Ishikawa (cell line): ENCODE results near the gene ITPR2.

Experiments
- CEBPB ChIP-seq: IDR thresholded peaks from 2 replicates; pipeline ENCODE4 v1.6.1; 2012
- CREB1 ChIP-seq: IDR thresholded peaks from 2 replicates; pipeline ENCODE4 v1.6.1; 2012; ENCODE audit warnings: low read depth
- EGR1 ChIP-seq: IDR thresholded peaks from 2 replicates; pipeline ENCODE4 v1.6.1; 2012
- EP300 ChIP-seq: IDR thresholded peaks from 2 replicates; pipeline ENCODE4 v1.6.1; 2012; ENCODE audit warnings: borderline replicate concordance
- FOXM1 ChIP-seq: IDR thresholded peaks from 2 replicates; pipeline ENCODE4 v1.6.1; 2012; ENCODE audit warnings: low read depth, borderline replicate concordance
- NFIC ChIP-seq: IDR thresholded peaks from 2 replicates; pipeline ENCODE4 v1.6.1; 2012
- RAD21 ChIP-seq: IDR thresholded peaks from 2 replicates; pipeline ENCODE4 v1.6.1; 2012; ENCODE audit warnings: low read depth
- TAF1 ChIP-seq: IDR thresholded peaks from 2 replicates; pipeline ENCODE4 v1.6.1; 2012; ENCODE audit warnings: low read depth, mild to moderate bottlenecking
- TCF12 ChIP-seq: IDR thresholded peaks from 2 replicates; pipeline ENCODE4 v1.6.1; 2012; ENCODE audit warnings: low read depth
- TEAD4 ChIP-seq: IDR thresholded peaks from 2 replicates; pipeline ENCODE4 v1.6.1; 2012
- YY1 ChIP-seq: IDR thresholded peaks from 2 replicates; pipeline ENCODE4 v1.6.1; 2012; ENCODE audit warnings: low read depth
- ZBTB7A ChIP-seq: IDR thresholded peaks from 2 replicates; pipeline ENCODE4 v1.6.1; 2012; ENCODE audit warnings: low read depth
- TF ChIP-seq, protein P1 (sequence below): IDR thresholded peaks from 2 replicates; pipeline ENCODE4 v1.6.1; 2012
- TF ChIP-seq, protein P2 (sequence below): IDR thresholded peaks from 2 replicates; pipeline ENCODE4 v1.6.1; 2012
- TF ChIP-seq, protein P3 (sequence below): IDR thresholded peaks from 2 replicates; pipeline ENCODE4 v1.6.1; 2012; ENCODE audit warnings: low read depth, mild to moderate bottlenecking

ITPR2 gene

DNA sequence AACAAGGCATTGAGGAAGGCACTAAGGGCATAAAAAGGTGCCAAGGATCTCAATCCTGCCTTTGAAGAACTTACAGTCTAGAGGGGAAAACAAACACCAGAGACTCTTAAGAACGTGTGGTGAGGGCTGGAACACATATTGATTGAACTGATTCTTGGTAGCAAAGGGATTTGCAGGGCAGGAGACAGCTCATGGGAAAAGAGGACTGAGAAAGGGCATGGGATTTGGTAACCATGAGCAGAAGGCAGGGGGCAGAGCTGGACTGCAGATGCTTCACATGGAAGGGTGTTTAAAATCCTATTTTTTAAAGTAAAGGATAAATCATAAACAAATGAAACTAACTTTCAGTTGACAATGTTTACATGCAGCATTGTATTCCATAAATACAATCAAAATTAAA is 203.1 kb downstream of the ITPR2 start:
- TF ChIP-seq TCF12 (no peak), NFIC (no peak), ZBTB7A (no peak), YY1 (no peak), RAD21 (no peak; the same call in 1 of the 2 replicates), CREB1 (no peak), EP300 (no peak)
- TF ChIP-seq, protein P1, sequence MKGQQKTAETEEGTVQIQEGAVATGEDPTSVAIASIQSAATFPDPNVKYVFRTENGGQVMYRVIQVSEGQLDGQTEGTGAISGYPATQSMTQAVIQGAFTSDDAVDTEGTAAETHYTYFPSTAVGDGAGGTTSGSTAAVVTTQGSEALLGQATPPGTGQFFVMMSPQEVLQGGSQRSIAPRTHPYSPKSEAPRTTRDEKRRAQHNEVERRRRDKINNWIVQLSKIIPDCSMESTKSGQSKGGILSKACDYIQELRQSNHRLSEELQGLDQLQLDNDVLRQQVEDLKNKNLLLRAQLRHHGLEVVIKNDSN: no peak
- TF ChIP-seq, protein P2, sequence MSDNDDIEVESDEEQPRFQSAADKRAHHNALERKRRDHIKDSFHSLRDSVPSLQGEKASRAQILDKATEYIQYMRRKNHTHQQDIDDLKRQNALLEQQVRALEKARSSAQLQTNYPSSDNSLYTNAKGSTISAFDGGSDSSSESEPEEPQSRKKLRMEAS: no peak

DNA sequence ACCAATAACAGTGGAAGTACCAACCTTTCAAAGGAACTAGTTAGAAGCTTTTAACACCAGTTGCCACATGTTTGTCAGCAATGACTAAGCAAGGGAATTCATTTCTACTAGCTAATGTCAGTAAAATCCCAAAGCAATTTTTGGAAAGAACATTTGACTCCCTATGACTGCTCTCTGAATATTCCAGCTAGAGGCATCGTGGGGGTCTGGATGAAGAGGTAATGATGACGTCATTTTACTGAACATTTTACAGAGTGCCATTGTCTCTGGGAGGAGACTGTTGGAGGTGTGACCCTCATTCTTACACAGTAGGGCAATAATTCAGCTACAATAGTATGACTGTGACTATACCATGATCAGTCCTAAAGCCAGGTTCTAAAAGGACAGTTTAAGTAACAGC is 204.8 kb downstream of the ITPR2 start:
- TF ChIP-seq CEBPB (no peak), ZBTB7A (no peak), FOXM1 (no peak), YY1 (no peak), TEAD4 (no peak), CREB1 (no peak), TCF12 (no peak), TAF1 (no peak), NFIC (no peak), RAD21 (no peak), EGR1 (no peak)
- TF ChIP-seq, protein P1: no peak
- TF ChIP-seq, protein P2: no peak
- TF ChIP-seq, protein P3, sequence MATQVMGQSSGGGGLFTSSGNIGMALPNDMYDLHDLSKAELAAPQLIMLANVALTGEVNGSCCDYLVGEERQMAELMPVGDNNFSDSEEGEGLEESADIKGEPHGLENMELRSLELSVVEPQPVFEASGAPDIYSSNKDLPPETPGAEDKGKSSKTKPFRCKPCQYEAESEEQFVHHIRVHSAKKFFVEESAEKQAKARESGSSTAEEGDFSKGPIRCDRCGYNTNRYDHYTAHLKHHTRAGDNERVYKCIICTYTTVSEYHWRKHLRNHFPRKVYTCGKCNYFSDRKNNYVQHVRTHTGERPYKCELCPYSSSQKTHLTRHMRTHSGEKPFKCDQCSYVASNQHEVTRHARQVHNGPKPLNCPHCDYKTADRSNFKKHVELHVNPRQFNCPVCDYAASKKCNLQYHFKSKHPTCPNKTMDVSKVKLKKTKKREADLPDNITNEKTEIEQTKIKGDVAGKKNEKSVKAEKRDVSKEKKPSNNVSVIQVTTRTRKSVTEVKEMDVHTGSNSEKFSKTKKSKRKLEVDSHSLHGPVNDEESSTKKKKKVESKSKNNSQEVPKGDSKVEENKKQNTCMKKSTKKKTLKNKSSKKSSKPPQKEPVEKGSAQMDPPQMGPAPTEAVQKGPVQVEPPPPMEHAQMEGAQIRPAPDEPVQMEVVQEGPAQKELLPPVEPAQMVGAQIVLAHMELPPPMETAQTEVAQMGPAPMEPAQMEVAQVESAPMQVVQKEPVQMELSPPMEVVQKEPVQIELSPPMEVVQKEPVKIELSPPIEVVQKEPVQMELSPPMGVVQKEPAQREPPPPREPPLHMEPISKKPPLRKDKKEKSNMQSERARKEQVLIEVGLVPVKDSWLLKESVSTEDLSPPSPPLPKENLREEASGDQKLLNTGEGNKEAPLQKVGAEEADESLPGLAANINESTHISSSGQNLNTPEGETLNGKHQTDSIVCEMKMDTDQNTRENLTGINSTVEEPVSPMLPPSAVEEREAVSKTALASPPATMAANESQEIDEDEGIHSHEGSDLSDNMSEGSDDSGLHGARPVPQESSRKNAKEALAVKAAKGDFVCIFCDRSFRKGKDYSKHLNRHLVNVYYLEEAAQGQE: no peak

DNA sequence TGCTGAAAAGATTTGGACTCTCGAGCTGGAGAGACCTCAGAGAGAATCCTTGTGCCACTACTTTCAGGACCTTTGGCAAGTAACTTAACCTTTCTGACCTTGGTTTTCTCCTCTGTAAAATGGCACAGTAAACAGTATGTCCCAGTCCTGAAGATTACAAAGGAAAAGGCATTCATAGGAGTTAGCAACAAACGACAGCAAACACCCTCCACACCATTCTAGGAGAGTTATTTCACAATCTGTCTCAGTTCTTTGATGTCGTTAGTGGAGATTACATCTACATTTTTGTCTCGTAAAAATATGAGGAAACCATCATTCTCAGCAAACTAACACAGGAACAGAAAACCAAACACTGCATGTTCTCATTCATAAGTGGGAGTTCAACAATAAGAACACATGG is 205.7 kb downstream of the ITPR2 start:
- TF ChIP-seq, protein P2: no peak
- no peak for TF ChIP-seq RAD21

DNA sequence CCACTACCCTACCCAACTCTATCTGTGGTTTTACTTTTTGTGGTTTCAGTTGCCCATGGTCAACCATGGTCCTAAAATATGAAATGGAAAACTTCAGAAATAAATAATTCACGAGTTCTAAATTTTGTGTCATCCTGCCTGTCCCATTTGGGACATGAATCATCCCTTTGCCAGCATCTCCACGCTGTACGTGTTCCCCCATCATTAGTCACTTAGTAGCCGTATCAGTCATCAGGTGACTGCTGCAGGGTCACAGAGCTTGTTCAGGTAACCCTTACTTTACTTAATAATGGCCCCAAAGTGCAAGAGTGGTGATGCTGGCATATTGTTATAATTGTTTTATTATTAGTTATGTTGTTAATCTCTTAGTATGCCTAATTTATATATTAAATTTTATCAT is 209.9 kb downstream of the ITPR2 start:
- TF ChIP-seq, protein P1: no peak
- TF ChIP-seq EP300: no peak

DNA sequence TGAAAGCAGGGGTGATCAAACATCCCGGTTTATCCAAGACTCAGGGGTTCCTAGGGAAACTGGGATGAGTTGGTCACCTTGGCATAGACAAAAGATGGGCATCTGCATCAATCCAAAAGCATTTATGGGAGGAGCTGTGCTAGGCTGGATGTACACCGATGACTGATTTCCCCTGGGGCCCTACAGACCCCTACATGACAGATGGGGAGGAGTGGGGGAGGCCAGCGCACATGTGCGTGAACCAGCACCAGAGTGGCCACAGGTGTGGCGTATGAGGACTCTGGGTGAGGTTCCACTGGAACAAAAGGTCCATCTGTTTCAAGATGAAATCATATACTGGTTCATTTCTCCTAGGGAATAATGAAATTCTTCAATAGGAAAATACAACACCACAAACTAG is 210.4 kb downstream of the ITPR2 start:
- TF ChIP-seq RAD21: no peak
- no peak for TF ChIP-seq YY1
- TF ChIP-seq, protein P1: no peak
- no peak for TF ChIP-seq TEAD4
- no peak for TF ChIP-seq ZBTB7A
- no peak for TF ChIP-seq EP300
- no peak for TF ChIP-seq NFIC
- TF ChIP-seq CEBPB: no peak
- TF ChIP-seq CREB1: no peak
- TF ChIP-seq, protein P3: no peak
- no peak for TF ChIP-seq FOXM1

DNA sequence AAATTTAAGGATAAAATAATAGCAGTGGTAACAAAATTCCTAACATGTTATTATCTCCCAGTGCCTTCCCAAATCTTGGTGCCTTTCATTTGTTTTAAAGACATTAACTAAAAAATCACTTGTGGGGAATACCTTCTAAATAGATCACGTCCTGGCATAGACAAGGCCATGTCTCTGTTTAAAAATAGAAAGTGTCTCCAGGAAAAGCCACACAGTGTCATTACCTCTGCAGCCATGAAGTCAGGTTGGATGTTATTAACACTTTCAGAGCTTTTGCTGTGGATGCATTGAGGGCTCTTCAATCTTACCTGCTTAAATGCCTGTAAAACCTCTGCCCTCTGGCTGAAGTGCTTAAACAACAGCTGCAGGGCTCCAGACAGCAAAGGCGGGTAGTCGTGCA is 211.1 kb downstream of the ITPR2 start:
- TF ChIP-seq CEBPB (no peak), EP300 (no peak), TEAD4 (no peak), CREB1 (no peak), TCF12 (no peak), EGR1 (no peak), RAD21 (no peak), TAF1 (no peak), NFIC (no peak), YY1 (no peak), FOXM1 (no peak), ZBTB7A (no peak)
- TF ChIP-seq, protein P2: no peak
- TF ChIP-seq, protein P1: no peak
- TF ChIP-seq, protein P3: no peak
